Measurements from ENCODE around the gene ITFG2. TPM values are rescaled to one million over a fixed set of nuclear protein-coding genes. Genes with fewer than 3 reads are reported as not detected.

The ITFG2 gene
- total RNA-seq, 1 donor from 2014 or later: 17.9 TPM

DNA sequence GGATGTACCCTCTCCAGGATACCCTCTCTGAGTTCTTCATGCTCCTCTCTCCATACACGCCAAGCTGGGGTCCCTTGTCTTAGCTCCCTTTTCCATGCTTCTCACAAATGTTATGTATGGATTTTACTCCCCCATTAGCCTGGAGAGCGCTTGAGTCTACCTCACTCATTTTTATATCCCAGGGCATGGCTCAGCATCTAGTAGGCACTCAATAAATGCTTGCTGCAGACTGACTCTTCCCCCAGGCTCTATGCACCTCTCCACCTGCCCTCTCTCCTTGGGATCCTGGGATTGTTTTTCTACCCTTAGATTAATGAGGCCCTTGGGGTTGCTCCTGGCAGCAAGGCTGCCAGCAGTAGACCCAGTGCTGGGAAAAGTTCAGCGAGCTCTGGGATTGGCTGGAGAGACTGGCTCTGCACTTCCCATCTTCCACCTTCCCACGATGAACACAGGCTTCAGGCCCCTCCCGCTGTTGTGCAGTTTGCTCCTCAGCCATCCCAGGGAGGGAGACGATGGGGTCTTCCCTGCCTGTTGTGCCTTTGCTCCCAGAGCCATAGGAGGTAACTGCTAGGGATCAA, 20.2 kb downstream of the ITFG2 start:
- Mint-ChIP-seq H3K4me1 (ENCODE audit: low read depth) (peaks cover 26% of the 10 kb centered on the region), H3K27me3 (ENCODE audit: low read depth) (no peaks in the 10 kb centered on the region), H3K36me3 (ENCODE audit: low read depth) (peaks cover 15% of the 10 kb centered on the region), H3K4me3 (ENCODE audit: unreplicated experiment) (no peak overlapping the region), H3K9me3 (ENCODE audit: low read depth) (no peaks in the 10 kb centered on the region), H3K27ac (ENCODE audit: unreplicated experiment) (no peak overlapping the region)
- no peak for DNase-seq (ENCODE audit: low spot score)
- TF ChIP-seq, protein P1, sequence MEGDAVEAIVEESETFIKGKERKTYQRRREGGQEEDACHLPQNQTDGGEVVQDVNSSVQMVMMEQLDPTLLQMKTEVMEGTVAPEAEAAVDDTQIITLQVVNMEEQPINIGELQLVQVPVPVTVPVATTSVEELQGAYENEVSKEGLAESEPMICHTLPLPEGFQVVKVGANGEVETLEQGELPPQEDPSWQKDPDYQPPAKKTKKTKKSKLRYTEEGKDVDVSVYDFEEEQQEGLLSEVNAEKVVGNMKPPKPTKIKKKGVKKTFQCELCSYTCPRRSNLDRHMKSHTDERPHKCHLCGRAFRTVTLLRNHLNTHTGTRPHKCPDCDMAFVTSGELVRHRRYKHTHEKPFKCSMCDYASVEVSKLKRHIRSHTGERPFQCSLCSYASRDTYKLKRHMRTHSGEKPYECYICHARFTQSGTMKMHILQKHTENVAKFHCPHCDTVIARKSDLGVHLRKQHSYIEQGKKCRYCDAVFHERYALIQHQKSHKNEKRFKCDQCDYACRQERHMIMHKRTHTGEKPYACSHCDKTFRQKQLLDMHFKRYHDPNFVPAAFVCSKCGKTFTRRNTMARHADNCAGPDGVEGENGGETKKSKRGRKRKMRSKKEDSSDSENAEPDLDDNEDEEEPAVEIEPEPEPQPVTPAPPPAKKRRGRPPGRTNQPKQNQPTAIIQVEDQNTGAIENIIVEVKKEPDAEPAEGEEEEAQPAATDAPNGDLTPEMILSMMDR (IDR thresholded peaks at IDR 0.05): no peak

DNA sequence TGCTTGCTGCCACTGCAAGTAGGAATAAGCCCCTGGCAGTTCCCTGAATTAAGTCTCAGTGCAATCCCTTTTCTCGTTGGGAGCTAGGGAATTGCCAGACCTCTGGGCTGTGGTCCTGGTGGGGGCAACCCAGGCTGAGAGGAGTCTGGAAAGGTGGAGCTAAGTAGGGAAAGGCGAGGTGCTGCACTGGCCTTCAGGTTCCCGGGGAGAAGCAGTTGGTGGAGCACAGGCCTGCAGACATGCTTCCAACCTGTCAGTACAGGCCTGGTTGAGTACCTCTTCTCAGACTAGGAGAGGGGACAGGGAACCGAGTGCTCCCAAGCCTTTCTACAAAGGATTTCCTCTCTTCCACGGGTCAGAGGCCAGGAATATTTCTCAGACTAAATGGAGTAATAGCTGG, 20.9 kb downstream of the ITFG2 start:
- H3K9me3 Mint-ChIP-seq (ENCODE audit: low read depth): no peaks in the 10 kb centered on the region
- peaks cover 26% of the 10 kb centered on the region for H3K4me1 Mint-ChIP-seq (ENCODE audit: low read depth)
- H3K4me3 Mint-ChIP-seq (ENCODE audit: unreplicated experiment): no peak overlapping the region
- H3K36me3 Mint-ChIP-seq (ENCODE audit: low read depth): peaks cover 10% of the 10 kb centered on the region
- H3K27ac Mint-ChIP-seq (ENCODE audit: unreplicated experiment): no peak overlapping the region
- no peak for DNase-seq (ENCODE audit: low spot score)
- TF ChIP-seq, protein P1 (IDR thresholded peaks at IDR 0.05): no peak
- no peaks in the 10 kb centered on the region for H3K27me3 Mint-ChIP-seq (ENCODE audit: low read depth)

DNA sequence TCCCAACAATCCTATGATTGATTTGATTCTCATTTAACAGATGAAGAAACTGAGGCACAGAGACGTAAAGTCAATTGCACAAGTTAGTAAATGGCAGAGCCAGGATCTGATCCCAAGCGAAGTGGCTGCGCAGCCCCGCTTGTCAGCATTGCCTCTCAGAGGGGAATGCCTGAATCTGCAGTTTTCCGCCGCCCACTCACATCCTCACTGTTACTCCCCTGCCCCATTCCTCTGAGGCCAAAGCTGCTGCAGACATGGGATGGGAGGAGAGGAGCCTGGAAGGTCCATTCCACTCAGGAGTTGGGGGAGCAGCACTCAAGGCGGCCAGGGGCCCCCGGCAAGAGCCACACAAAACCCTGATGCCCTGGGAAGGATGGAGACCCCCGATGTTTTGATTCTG, 21.3 kb downstream of the ITFG2 start:
- H3K36me3 Mint-ChIP-seq (ENCODE audit: low read depth): peaks cover 8% of the 10 kb centered on the region
- TF ChIP-seq, protein P1 (IDR thresholded peaks at IDR 0.05): no peak

DNA sequence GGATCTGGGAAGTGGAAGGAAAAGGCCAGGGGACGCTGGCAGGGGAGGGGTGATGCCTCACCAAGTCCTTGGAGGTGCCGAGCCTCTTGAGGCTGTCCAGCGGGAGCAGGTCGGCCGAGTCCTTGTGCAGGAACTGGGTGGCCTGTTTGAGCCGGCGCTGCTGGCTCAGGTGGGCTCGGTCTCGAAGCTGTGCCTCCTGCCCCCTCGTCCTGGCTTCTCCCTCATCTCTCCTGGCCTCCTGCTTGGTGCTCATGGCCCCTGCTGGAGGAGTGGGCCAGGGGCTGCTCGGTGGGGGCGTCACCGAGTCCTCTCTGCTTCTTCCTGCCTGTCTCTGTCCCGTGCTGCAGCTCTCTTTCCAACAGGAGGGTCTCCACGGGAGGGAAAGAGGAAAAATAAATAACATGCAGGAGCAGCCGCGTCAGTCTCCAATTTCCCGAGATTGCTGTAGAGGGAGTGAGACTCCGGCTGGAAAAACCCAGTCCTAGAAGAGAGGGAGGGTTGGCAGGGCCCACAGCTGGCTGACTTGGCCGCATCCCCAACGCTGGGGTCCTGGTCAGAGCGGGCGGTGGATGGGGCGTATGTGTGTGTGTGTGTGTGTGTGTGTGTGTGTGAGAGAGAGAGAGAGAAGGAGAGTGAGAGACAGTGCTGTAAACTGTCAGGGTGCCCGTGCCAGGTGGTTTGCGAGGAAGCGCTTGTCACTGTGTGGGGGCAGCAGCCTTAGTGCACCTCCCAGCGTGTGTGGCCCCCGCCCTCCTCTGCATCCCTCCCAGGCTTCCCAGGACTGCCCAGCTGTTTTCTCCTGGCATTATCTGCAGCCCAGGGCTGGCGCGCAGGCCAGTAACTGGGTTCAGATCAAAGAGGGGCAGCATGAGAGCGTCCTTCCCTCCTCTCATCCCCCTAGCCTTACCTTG, 22.4 kb downstream of the ITFG2 start, which contains the start of gene NRIP2:
Gene NRIP2 (minus strand): TSS at position 455 of the 911 bp plus-strand sequence. CDS start 52 bp downstream, at position 403.
- TF ChIP-seq, protein P1 (IDR thresholded peaks at IDR 0.05): peak; percentile 53
- Mint-ChIP-seq H3K27me3 (ENCODE audit: low read depth) (no peaks in the 10 kb centered on the region), H3K4me3 (ENCODE audit: unreplicated experiment) (peak within 1 kb of the TSS; percentile 49), H3K36me3 (ENCODE audit: low read depth) (peaks cover 7% of the 10 kb centered on the region), H3K4me1 (ENCODE audit: low read depth) (peaks cover 26% of the 10 kb centered on the region), H3K27ac (ENCODE audit: unreplicated experiment) (peak within 1 kb of the TSS; percentile 74), H3K9me3 (ENCODE audit: low read depth) (no peaks in the 10 kb centered on the region)
- DNase-seq (ENCODE audit: low spot score): no peak

More for the DNA sequence above, 21.3 kb downstream of the ITFG2 start:
- Mint-ChIP-seq H3K27ac (ENCODE audit: unreplicated experiment) (no peak overlapping the region), H3K9me3 (ENCODE audit: low read depth) (no peaks in the 10 kb centered on the region), H3K4me1 (ENCODE audit: low read depth) (peaks cover 26% of the 10 kb centered on the region), H3K27me3 (ENCODE audit: low read depth) (no peaks in the 10 kb centered on the region), H3K4me3 (ENCODE audit: unreplicated experiment) (no peak overlapping the region)
- DNase-seq (ENCODE audit: low spot score): no peak

DNA sequence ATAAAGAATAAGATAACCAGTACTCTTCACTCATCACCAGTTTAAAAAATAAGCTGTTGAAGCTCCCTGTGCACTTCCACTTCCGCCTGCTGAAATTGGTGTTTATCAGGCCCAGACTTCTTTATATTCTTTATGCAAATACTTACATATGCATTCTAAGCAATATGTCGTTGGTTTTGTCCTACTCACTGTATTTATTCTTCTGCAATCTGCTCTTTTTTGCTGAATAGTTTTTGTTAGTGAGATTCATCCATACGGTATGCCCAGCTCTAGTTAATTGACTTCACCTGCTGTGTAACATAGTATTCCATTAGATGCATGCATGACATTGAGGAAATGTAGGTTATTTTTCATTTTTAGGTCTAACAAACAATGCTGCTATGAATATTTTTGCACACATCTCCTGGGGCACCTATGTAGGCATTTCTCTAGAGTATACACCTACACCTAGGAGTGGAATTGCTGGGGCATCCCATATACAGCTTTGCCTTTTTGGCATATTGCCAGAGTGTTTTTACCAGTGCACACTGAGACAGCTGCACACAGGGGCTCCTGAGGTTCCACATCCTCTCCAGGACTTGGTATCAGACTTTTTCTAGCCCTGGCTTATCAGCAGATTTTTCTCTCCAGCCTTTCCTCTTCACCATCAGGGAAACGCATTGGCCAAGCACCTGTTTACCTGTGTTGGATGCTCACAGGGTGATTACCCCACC, 23.4 kb downstream of the ITFG2 start:
- no peak for DNase-seq (ENCODE audit: low spot score)
- H3K9me3 Mint-ChIP-seq (ENCODE audit: low read depth): no peaks in the 10 kb centered on the region
- peaks cover 1% of the 10 kb centered on the region for H3K36me3 Mint-ChIP-seq (ENCODE audit: low read depth)
- no peak overlapping the region for H3K4me3 Mint-ChIP-seq (ENCODE audit: unreplicated experiment)
- TF ChIP-seq, protein P1 (IDR thresholded peaks at IDR 0.05): no peak
- no peak overlapping the region for H3K27ac Mint-ChIP-seq (ENCODE audit: unreplicated experiment)
- no peaks in the 10 kb centered on the region for H3K27me3 Mint-ChIP-seq (ENCODE audit: low read depth)
- H3K4me1 Mint-ChIP-seq (ENCODE audit: low read depth): peaks cover 26% of the 10 kb centered on the region

Data from chondrocyte (in vitro differentiated cells).